Stimulated activated CD4-positive, alpha-beta T cell treated with anti-CD3 and anti-CD28 coated beads, Interleukin-2, amount 100 ng/mL, for 4 hours (primary cell): ENCODE measurements around the gene MON1A.
"Not testable (repeated sequence)": the region's sequence is repeated elsewhere in the genome, so short reads cannot be mapped to it uniquely, and the experiment has no call there.

Source experiments
- DNase-seq: peaks from one replicate; pipeline ENCODE4 v3.0.0-alpha.2; 2020; ENCODE audit warnings: low read depth

MON1A gene

GRCh38 chr3:49929291-49930167 is at the start of gene MON1A:
Gene MON1A (minus strand): TSS chr3:49929811. CDS start chr3:49913346, 16,465 bp downstream.
- peak; percentile 72 for DNase-seq

GRCh38 chr3:49976942-49977341 is 47.3 kb upstream of the MON1A start:
- no peak for DNase-seq

- DNase-seq, result no peak
These were observed 43.0 kb upstream of the MON1A start for GRCh38 chr3:49972656-49973055.

GRCh38 chr3:49968346-49968745 is 38.7 kb upstream of the MON1A start:
- DNase-seq, result no peak

GRCh38 chr3:49967291-49967690 is 37.7 kb upstream of the MON1A start:
- no peak for DNase-seq

GRCh38 chr3:49966233-49966942 is 36.8 kb upstream of the MON1A start:
- DNase-seq, result no peak

GRCh38 chr3:49955636-49956035 is 26.0 kb upstream of the MON1A start:
- no peak for DNase-seq

GRCh38 chr3:49952924-49953323 is 23.3 kb upstream of the MON1A start:
- DNase-seq, result no peak

GRCh38 chr3:49942651-49943050 is 13.0 kb upstream of the MON1A start:
- DNase-seq, result no peak

GRCh38 chr3:49940667-49941249 is 11.1 kb upstream of the MON1A start:
- no peak for DNase-seq

- peak; percentile 92 for DNase-seq
These were observed 10.5 kb upstream of the MON1A start, which contains the start of gene RBM6 for GRCh38 chr3:49939858-49940666. Gene RBM6 (plus strand): TSS chr3:49940150. CDS start chr3:49962642, 22,492 bp downstream.

GRCh38 chr3:49937090-49937489 is 7.5 kb upstream of the MON1A start:
- no peak for DNase-seq

- not testable (repeated sequence) for DNase-seq
These were observed 2.7 kb upstream of the MON1A start for GRCh38 chr3:49932281-49932680.

GRCh38 chr3:49930922-49931321 is 1.3 kb upstream of the MON1A start:
- no peak for DNase-seq

GRCh38 chr3:49930168-49930690 is 618 bp upstream of the MON1A start:
- no peak for DNase-seq

- no peak for DNase-seq
These were observed 1.1 kb downstream of the MON1A start for GRCh38 chr3:49928481-49929017.

GRCh38 chr3:49927798-49928197 is 1.8 kb downstream of the MON1A start:
- DNase-seq, result no peak

GRCh38 chr3:49926117-49926728 is 3.4 kb downstream of the MON1A start:
- no peak for DNase-seq

- no peak for DNase-seq
These were observed 4.1 kb downstream of the MON1A start for GRCh38 chr3:49925485-49925884.

GRCh38 chr3:49924683-49925082 is 4.9 kb downstream of the MON1A start:
- no peak for DNase-seq
